HG03039 (cell line): ENCODE data around the gene FAM219A.
"Not testable (repeated sequence)": the region's sequence is repeated elsewhere in the genome, so short reads cannot be mapped to it uniquely, and the experiment has no call there.

Experiments used
- ATAC-seq: cut with Tn5 transposase; IDR thresholded peaks from one replicate; pipeline ENCODE4 v1.9.1; 2021; ENCODE audit warnings: mild to moderate bottlenecking, moderate library complexity; ENCODE audit not compliant: unreplicated experiment

FAM219A gene

DNA sequence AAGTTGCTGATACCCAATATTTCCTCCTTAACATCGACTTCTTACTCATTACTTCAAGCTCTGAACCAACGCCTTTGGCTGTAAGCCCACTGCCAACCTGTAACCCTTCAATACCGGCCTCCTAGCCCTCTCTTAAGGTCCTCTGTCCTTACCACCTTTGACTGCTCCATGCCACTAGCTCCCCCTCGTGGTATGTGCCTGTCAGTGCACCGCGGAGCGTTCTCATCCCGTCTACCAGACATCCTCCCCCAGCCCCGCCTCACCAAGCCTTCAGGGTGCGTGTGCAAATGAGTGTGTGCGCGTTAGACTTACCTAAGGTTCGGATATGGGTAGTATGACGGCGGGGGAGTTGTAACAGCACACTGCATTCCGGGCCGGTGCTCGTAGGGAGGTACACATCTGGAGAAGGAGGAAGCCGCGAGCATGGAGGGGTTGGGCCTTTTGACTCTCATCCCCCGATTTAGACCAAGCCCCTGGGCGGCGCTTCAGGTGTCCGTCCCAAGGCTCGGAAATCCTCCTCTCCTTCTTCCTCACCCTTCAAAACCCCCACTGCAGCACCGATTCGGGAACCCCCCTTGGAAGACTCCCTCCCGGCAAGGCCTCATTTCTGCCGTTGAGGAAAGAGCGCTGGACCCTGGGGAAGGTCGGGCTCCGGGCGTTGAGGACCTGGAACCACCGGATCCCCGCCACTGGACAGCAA is 78.9 kb downstream of the FAM219A start:
- ATAC-seq: peak; percentile 26

DNA sequence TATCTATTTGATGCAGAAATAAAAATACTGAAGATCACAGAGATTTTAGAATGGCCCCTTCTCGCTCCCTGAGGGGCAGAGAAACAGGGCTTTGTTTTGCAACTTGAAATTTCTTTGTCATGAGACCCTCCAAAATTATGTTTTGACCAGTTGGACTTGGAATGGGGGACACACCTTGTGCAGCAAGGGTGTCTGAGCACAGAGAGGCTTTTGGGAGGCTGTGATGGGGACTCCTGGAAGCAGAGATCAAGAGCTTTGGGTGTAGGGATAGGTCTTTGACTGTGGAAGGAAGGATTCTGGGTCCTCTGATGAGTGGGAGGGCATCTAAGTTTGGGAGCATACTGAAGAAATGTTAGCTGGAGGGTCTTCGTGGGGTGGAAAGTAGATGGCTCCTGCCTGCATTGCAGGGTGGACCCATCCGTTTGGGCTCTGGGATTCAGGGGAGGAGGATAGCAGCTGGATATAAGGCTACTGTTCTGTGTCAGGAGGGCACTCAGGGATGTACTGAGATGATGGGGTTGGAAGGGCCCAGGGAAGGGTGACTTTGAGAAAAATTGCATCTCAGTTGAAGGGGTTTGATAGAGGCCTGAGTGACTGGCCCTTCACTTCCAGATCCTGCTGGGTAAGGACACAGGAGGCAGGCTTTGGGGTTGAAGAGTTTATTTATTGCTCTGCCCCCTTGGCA is 79.9 kb downstream of the FAM219A start:
- ATAC-seq: no peak

DNA sequence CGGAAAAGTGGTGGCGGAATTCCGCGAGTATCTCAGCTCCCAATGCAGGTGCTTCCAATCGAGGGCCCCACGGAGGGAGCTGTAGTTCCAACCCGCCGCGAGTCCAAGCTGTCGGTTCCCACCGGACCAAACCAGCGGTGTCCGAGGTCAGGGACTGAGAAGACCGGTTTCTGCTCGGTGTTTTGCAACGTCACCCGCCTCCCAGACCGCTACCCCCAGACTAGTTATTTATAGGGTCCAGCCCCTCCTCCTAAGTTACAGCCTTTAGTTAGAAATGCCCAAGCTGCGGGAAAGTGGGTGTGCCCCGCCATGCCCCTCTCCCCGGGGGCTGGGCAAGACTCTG is 81.0 kb downstream of the FAM219A start:
- no peak for ATAC-seq

DNA sequence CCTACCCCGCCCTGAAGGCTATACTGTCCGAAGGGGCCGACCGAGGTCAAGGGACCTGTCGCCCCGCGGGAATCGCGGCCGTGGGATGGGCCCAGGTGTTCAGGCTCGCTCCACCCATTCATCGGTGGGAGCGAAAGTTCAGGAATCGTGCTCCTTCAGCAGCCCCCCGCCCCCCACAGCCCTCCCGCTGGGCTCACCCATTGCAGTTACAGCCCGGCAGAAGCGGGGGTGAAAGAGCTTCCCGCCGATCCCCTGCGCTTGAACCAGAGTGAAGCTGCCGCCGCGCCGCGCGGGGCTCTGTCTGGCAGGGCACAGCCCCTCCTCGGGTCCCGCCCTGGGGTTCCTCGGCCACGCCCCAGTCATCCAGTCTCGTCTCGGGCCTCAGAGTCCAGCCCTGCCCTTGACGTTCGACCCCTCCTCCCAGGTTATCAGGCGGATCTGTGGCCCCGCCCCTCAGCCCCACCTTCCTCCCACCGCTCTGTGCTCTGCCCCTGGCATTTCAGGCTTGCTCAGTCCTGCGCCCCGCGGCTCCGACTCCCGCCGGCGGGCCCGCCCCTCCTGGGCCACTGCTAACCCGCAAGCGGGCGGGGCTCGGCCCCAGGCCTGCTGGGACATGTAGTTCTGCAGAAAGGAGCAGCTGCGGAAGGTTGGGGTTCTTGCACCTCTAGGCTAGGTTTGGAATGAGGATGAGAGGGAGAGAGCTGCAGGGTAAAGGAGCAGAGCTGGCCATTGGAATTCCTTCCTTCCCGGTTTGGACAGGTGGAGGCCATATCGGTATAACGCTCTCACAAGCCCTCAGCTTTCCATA is 81.6 kb downstream of the FAM219A start, which contains the start of gene MYORG:
MYORG (minus strand) TSS at position 303 of the 808 bp plus-strand sequence. CDS start 3,955 bp downstream, outside the sequence.
- ATAC-seq: peak; percentile 76

GRCh38 chr9:34375901-34376595 is 82.3 kb downstream of the FAM219A start:
- ATAC-seq: no peak

- ATAC-seq: no peak
Observed at GRCh38 chr9:34374905-34375552, 83.3 kb downstream of the FAM219A start.

GRCh38 chr9:34374339-34374738 is 84.0 kb downstream of the FAM219A start:
- ATAC-seq: no peak

DNA sequence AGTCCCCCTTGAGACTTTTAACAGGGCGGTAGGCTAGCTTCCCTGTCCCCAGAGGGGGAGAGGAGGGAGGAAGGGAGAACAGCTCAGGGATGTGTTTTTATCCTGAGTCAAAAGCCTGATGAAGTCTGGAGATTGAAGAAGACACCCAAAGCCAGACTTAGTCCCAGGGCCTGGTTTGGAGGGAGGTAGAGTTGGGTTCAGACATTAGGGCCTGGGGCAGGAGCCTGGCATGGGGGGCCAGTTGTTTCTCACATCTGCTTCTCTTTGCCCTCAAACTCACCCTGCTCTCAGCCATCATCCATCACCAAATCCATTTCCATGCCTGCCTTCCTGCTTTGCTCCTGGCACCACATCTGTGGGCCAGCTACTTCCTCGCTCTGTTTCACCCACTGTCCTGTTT is 84.6 kb downstream of the FAM219A start:
- ATAC-seq: no peak

GRCh38 chr9:34372467-34373011 is 85.8 kb downstream of the FAM219A start:
- ATAC-seq: no peak

- ATAC-seq: no peak
Observed at GRCh38 chr9:34371886-34372466, 86.4 kb downstream of the FAM219A start.

- no peak for ATAC-seq
Observed at GRCh38 chr9:34370970-34371880, 87.1 kb downstream of the FAM219A start.

DNA sequence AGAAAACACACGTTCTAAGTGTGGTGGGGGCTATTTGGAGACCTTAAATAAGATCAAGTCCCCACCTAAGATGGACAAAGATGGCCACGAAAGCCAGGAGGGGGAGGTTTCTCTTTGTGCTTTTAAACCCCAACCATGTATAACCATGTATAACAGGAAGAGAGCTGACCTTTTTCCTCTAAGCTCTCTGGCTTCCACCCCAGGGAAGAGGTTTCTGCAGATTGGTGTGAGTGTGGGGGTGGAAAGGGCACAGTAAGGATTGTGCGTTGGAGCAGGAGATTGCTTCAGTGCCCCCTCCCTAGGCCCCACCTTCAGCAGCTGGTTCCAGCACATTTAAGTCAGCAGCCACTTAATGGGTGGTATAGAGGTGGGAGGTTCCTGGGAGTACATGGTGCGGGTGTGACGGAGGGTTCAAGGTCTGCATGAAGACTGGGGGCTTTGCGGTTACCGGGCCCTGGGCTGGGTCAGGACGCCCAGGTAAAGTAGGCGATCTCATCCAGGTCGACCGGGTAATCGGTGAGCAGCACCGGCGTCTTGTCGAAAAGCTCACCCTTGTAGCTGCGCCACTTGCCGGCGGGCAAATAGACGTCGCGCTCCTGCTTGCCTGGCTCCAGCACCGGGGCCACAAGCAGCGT is 87.9 kb downstream of the FAM219A start:
- no peak for ATAC-seq

GRCh38 chr9:34369636-34370035 is 88.7 kb downstream of the FAM219A start:
- no peak for ATAC-seq

DNA sequence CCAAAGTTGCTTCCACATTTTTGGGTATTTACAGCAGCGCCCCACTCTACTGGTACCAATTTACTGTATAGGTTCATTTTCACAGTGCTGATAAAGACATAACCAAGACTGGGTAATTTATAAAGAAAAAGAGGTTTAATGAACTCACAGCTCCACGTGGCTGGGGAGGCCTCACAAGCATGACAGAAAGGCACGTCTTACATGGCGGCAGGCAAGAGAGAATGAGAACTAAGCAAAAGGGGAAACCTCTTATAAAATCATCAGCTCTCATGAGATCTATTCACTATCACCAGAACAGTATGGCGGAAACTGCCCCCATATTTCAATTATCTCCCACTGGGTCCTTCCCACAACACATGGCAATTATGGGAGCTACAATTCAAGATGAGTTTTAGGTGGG is 89.6 kb downstream of the FAM219A start:
- not testable (repeated sequence) for ATAC-seq

- ATAC-seq: not testable (repeated sequence)
Observed at GRCh38 chr9:34367751-34368410, 90.5 kb downstream of the FAM219A start.

DNA sequence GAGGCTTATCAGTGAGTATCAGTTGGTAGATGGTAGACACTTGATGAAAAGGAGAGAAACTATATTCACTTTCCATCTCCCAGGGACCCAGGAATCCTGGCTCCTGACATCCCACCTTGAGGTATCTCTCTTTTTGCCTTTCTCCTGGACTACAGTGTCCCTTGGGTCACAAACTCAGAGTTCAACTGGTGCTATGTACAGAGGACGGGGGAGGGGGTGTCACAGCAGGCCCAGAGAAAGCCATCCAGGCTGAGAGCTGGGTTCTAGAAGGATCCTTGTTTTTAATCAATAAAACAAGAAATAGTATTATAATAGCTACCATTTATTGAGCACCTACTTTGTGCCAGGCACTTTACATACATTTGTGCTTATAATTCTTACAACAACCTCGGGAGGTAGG is 92.0 kb downstream of the FAM219A start:
- ATAC-seq: no peak

GRCh38 chr9:34365282-34365681 is 93.1 kb downstream of the FAM219A start:
- no peak for ATAC-seq
